GM04504 (cell line): ENCODE results near the gene COL6A3.

ENCODE experiments used
- DNase-seq: peaks from one replicate; pipeline ENCODE4 v3.0.0-alpha.2; 2012; ENCODE audit warnings: low read depth

The COL6A3 gene

DNA sequence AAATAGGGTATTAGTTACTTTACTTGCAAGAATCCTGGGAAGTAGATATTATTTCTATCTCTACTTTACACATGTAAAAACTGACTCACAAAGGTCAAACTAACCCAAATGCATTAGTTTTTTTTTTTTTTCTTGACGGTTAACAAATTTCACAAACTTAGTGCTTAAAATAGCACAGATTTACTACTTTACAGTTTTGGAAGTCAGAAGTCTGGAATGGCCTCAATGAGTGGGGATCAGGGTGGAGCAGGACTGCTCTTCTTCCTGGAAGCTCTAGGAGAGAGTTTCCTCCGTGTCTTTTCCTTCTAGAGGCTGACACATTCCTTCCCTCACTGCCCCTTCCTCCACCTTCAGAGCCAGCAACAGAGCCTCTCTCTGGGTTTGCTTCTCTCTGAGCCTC, 117.2 kb downstream of the COL6A3 start:
- DNase-seq = peak; percentile 71

DNA sequence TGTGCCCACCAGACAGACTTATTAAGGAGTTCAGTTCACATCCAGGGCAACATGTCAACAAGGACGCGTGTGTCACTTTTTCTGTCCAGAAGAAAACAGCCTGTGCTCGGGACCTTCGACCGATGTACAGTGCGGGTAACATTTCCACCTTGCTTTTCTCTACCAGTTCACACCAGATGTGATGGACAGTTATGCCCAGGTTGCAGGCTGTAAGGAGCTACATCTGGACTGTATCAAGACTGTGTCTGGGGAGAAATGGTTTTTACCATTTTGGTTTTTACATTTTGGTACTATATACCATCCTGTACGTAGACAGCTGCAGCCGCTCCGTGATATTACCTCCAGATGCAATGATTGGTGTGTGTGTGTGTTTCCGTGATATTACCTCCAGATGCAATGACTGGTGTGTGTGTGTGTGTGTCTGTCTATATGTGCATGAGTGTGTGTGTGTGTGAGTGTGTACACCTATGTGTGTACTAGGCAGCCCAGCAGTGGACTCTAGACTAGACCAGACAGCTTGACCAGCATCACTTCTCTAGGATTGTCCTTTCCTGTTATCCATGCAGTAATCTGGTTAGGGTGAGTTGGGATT, 118.0 kb downstream of the COL6A3 start:
- DNase-seq = no peak

DNA sequence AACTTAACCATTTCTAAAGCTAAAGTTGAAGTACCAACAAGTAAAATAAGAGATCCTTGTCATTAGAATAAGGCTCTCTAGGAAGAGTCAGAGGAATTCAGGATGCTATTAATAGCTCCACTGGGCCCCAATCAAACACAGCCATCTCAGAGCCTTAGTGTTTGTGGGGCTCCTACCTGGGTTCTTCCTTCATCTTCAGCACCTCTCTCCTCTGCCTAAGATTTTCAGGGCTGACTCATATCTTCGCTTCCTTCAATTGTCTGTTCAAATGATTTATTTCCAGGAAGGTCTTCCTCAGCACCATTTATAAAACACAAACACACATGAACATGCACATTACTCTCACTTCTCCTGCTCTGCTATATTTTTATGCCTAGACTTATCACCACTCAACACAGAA, 119.5 kb downstream of the COL6A3 start:
- DNase-seq = no peak

DNA sequence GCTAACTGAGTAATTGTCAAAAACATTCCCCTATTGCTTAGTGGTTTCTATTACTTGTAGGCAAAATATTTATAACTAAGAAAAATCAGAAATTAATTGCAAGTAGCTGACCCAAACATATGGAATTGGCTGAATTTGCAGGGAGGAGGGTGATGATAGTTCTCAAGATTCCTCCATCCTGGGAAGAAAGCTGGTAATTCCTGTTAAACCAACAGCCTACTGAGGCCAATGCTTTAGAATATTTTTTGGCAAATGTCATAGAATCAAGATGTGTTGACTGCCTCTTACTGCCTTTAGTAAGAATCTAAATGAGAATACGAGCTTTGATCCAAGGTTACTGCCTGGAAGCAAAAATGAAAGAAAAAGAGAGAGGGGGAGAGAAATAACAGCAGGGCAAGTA, 120.0 kb downstream of the COL6A3 start:
- no peak for DNase-seq

DNA sequence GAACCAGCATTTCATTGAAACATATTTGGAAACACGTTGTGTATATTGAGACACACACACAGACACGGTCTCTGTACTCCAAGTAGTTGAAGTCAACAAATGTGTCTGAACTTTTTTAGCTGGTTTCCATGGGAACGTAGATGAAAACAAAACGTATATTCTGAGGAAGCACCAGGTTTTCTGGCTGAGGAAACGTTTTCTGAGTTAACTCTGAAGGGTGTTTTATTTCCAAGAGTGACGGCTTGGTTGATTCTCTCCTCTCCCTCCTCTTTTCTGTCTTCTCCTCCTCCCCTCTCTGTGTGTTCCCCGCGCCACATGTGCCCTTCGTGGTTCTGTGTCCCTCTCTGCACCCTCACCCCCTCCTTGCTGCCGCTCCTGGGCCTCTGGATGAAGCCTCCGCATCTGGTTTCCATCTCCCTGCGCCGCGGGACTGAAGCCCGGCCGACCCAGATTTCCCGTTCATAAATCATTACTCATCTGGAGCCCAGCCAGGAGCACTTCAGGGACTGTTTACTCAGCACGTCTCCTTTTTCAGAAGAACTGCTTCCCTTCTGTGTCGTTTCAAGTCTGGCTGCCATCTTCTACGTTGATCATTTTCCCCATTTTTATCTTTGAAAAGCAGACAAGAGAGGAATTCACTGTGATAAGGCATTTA, 122.7 kb downstream of the COL6A3 start:
- DNase-seq = peak; percentile 98

DNA sequence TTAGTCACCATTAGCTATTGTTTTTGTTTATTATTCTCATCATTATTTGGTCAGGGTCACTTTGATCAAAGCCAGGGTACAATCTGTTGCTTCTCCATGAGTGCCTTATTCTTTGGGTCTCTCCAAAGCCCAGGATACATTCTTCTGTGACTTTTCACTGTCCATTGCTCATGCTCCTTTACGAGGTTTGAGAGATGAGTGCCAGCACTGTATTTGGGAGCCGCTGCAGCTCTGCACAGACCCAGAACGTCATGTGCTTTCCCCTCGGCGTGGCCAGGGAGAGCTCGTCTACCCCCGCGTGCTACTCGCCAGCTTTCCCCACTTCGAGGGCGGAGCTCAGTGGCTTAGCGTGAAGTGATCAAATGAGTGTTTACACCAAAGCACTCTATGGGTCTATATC, 123.7 kb downstream of the COL6A3 start:
- DNase-seq = peak; percentile 85

DNA sequence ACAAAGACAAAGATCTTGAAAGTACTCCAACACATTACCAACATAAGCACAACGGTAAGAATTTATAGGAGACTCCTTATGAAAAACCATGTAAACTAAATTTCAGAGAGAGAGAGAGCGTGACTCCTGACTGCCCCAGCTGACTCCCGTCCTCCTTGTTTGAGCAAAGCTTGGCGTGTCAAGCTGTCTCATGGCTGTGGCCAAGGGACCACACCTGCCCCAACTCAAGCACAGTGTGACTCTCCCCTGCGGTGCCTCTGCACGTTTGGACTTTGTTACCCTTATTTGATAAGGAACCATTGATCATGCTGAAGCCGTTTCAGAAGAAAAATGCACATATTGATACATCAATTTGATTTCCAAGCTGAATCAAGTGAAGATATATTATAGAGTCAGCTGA, 124.8 kb downstream of the COL6A3 start:
- DNase-seq = no peak

DNA sequence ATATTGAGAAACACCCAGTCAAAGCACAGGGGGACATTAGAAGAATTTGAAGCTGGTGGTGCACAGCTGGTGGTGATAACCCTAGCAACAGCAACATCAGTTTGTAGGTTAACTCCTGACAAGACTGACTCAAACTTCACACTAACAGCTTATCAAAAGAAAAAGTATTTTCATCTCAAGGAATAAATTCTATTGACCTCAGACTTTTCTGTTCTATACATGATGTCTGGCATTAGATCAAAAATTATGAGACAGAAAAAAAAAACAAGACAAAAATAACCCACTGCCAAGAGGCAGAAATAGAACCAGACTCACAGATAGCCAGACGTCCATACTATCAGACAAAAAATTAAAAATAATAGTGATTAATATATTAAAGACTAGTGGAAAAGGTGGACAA, 126.1 kb downstream of the COL6A3 start:
- no peak for DNase-seq

DNA sequence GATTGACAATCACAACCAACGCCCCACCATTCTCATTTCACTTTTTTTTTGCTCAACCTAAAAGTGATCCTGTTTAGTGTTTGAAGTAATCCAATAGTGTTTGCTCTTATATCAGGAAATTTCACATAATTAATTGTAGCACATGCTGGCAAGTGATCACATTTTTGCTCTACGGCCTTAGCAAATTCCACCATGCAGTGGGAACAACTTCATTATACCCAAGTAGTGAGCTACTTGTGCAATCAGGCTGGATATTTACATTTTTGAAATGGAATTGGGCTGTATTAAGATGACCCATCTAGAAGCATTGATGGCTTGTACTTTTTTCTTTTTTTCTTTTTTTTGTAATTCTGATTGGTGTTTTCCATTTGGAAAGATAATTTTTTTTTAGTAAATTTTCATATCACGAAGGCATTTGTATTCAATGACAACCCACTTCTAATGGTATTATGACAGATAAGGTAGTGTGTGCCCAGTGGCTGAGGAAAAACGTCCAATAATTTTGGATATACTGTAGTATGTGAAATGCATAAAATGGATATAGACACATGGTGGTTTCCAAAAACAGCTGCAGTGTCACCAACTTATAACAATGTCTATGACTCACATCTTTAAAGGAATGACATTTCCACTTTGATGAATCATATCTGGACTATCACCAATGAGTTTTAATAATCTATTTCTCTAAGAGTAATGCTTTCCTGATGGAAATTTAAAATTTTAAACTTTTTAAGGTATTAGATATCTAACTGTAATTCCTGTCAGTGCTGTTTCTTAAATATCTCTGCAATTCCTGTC, 130.6 kb downstream of the COL6A3 start:
- DNase-seq = no peak

DNA sequence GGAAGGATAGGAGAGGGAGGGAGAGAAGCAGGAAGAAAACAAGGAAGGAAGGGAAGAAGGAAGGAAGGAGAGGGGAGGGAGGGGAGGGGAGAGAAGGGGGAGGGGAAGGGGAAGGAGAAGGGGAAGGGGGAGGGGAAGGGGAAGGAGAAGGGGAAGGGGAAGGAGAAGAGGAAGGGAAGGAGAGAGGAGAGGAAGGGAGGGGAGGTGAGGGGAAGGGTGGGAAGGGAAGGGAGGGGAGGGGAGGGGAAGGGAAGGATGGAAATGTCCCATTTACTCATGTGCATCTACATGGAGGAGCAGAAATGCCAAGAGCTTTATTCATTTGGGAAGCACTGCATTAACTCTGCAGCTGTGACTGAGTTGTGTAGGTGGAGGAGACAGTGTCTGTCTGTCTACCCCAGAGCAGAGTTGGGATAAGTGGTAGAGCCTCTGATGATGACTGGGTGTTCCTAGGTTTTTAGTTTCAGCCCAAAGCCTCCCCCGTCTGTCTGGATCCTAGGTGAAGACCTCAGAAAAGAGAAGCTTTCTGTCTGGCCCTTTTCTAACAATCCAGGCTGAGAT, 131.3 kb downstream of the COL6A3 start:
- no peak for DNase-seq

DNA sequence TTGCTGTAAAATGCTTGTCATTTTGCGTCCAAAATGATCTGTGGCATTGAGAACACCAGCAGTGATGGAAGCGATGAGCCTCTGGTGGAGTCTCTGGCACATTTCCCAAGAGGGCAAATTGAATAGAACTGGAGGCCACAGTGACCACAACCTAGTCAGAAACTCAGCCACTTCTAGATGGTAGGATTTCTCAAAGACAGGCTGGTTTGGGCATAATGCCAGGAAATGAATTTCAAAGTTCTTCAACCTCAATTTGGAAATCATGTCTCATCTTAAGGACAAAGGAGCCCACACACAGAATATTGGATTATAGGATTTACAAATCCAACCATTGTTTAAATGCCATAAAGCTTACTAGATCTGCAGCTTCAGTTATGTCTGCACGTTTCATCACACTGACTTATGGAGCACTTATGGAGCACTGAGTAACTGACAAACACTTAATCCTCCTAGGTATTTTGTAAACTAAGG, 132.1 kb downstream of the COL6A3 start:
- peak; percentile 93 for DNase-seq

DNA sequence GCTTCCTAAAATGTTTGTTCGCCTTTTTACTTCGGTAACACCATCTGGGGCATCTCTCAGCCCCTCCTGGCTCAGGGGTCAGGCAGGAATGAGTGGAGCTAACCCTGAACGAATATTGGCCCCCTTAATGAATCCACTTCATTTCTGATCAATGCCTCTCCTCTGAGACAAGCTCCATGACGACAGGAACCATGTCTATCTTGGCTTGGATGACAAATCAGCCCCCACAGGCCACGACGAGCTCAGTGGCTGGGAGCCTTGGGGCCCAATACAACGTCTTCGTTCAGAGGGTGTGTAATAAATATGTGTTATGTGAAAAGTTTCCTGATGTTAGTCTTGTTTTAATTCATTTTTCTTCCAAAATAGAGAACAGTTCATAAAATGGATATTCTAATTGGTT, 133.0 kb downstream of the COL6A3 start:
- no peak for DNase-seq

DNA sequence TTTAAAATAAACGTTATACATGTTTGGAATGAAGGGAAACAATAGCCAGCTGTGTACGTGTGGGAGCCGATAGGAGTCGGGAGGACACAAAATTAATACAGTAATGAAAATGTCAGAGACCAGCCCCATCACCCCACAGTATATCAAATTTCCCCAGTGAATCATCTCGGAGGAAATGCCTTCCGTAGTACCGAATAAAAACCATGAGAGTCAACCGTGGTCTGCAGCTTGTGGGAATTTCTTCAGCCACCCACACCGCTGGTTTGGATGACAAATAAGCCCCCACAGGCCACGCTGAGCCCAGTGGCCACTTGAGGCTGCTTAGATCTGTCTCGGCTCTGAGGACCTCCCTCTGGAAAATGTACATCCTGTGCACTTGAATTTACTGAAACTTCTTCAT, 133.7 kb downstream of the COL6A3 start:
- peak; percentile 98 for DNase-seq

DNA sequence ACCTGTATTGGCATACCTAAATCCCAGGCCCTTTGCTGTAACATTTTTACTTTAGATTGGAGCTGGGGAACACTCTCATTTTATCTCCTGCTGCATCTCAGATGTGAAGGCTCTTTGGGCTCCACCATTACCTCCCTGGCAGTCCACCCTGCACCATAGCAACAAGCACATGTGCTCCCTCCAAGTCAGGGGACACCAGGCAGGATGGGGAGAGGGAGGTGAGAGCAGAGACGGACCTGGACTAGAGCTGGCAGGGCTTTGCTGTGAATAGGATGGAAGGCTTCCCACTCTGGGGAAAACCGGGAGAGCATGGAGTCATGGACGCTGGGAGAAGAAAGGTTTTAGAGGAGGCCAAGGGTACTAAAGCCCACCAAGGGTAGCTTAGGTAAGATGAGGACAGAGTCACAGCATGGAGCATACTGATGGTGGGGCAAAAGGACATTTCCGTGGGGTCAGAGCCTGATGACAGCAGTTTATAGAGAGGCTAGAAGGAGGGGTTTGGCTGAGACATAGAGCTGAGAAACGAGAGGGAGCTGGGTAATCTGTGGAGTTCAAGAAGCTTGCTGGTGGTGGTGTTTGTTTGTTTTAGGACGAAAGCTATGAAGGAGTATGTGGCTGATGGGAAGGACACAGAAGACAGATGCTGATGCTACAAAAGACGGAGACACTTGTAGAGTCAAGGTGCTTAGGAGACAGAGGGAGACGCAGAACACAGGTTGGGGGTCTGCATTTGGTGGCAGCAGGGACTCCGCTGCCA, 134.8 kb downstream of the COL6A3 start:
- no peak for DNase-seq

DNA sequence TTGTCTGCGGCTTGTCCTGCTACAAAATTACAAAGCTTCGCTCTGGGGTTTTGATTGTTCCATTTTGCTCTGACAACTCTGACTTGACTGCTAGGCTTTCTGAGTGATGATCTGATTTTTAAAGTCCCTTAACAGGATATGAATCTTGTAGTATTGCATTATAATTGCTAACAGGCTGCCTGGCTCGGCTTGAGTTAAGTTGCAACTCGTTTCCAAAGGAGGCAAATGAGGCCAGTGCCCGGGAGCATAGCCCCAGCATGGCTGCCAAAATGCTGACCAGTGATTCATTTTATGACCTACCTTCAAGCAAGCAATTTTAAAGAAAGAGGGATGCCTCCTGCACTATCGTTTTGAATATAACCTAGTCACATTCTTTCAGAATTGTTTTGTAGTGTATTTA, 135.4 kb downstream of the COL6A3 start:
- peak; percentile 97 for DNase-seq

DNA sequence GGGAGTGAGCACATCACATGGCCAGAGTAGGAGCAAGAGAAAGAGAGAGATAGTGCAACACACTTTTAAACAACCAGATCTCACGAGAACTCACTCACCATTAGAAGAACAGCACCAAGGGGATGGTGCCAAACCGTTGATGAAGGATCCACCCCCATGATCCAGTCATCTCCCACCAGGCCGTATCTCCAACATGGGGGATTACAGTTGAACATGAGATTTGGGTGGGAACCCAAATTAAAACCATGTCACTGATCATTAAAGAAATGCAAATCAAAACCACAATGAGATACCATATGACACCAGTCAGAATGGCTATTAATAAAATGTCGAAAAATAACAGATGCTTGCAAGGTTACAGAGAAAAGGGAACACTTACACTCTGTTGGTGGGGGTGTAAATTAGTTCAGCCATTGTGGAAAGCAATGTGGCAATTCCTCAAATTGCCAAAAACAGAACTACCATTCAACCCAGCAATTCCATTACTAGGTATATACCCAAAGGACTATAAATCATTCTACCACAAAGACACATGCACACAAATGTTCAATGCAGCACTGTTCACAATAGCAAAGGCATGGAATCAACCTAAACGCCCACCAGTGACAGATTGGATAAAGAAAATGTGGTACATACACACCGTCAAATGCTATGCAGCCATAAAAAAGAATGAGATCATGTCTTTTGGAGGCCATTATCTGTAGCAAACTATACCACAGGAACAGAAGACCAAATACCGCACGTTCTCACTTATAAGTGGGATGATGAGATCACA, 137.1 kb downstream of the COL6A3 start:
- no peak for DNase-seq
